ENCODE results near the gene HIVEP3.
A peak's percentile ranks its signal among the peaks of the same experiment; 100 is the strongest.

Gene HIVEP3

DNA sequence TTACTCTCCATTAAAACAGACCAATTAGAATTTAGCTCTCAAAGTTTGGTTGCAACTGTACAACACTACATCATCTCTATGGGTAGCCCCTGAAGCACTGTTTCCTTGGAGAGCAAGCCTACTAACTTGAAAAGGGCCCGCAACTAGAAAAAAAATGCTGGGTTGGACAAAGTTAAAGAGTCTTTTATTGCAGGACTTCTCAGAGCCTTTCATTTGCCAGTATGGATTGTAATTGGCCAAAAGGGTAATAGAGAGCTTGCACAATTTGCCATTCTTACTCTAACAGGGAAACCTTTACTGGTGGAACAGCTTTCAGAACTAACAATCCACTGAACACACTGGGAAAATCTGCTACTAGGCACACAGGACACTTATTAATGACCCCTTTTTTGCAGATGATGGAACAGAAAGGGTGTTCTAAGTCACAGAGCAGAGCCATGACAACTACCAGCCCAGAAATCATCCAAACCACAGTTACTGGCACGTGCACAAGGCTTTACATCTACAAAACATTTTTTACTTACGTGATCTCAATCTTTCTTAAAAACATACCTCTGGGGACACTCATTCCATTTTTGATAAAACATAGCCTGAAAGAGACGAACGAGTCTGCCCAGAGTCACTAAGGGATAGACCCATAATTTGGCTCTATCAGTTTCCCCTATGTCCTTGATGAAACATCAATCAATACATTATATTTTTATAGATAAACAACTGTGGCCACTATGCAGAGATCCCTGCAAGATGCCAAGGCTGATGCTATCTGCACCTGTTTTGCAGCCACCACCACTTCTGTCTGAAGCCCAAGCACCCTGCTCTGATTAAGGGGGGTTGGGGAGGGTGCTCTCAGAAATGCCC lies 257.9 kb downstream of the HIVEP3 start:
- DNase-seq: no peak

DNA sequence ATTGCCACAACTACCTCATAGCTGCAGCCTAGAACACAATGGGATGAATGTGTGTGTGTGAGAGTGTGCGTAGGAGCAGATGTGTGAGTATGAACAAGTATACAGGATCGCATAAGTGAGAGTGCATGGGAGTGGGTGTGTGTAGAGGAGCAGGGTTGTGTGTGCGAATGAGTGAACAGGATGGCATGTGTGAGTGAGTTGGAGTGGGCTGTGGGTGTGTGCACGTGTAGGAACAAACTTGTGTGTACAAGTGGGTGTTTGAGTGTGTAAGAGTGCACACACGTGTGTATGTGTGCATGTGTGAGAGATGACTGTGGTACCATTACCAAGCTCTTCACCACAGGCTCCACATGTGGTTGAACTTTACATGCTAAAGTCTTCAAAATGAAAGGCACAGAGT lies 258.8 kb downstream of the HIVEP3 start:
- DNase-seq: no peak

DNA sequence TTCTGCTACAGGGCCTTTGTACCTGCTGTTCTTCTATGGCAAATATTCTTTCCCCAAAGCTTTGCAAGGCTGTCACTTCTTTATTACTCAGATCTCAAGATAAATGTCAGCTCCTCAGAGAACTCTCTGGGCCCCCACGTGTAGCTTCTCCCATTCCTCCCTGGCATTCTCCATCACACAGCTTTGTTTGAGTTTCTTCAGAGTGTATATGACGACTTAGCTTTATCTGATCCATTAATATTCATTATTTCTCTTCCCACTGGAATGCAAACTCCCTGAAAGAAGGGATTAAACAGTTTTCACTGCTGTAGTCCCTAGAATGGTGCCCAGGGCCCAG lies 259.6 kb downstream of the HIVEP3 start:
- no peak for DNase-seq

DNA sequence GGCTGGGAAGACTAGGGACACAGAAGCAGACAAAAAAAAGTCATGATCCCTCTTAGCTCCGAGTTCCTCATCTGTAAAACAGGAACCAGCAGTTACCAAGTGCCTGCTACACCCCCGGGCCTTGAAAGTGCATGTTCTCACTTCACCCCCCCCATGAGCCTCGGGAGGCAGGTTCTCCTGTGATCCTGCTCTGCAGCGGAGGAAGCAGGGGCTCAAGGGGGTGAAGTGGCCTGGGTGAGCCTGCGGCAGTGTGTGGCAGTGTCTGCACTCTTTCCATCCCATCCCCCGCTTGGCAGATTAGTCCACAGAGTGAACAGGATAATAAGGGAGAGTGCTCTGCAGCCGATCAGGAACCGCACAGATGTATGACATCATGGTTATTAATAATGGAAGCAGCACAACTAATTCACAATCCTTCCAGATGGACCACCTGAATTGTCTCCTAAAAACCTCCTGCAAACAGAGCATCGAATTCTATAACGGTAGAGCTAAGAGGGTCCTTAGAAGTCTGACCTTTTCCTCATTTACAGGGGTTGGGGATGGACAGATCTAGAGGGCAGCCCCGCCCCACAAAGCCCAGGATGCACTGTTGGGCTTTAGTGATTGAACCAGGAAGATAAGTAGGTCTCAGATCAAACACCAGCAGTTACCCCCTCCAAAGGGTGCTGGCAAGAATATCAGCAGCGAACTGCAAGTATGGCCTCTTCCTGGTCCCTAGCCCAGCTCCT lies 260.1 kb downstream of the HIVEP3 start:
- DNase-seq: peak; percentile 36

DNA sequence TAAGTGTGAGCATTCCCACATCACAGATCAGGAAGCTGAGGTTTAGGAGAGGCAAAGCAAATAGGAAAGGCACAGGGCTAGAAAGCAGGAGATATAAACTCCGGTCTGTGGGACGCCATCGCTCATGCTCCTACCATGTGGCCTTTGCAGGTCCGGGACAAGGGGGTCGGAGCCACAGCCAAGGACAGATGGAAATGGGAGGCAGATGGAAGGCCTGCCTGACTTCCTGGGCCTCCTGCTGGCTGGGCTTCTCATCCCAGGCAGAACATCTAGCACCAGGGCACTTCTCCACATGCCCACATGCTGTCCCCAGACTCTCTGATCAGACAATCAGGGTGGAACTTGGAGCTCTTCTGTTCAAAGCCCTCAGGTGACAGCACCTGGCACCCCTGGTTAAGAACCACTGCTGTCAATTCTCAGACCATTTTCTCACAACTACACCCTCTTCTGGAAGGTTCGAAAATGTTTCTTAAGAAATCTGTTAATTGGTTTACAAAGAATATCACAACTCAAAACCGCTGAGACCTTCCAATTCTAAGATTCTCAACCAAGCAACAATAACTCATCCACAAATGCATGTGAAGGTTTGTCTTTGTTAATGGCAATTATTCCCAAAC lies 260.9 kb downstream of the HIVEP3 start:
- DNase-seq: peak; percentile 13

DNA sequence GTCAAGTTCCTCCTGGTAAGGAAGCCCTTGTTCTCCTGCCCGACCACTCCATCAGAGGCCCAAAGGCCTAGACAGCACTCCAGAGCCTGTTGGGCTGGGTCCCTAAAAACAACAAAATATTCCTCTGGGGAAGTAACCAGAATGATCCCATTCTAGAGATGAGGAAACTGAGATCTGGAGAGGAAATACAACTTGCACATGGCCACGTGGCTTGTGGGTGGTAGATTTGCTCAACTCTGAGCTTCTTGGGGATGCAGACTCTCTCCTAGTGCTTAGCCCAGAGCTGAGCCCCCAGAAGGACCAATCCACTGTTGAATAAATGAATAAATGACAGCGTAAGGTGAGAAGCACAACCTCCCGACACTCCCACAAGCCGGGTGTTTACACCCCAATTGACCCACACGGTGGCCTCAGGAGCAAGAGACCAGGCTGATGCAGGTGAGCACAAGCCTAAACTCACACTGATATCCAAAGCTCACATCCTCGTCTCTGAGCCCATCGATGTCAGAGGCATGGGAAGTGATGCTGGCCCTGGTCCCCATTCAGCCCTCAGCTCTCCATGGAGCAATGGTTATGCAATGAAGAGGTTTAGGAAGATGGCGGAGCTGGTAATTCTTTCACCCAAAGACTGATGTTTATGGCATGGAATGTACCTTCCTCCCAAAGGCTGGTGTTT lies 261.8 kb downstream of the HIVEP3 start:
- DNase-seq: no peak

DNA sequence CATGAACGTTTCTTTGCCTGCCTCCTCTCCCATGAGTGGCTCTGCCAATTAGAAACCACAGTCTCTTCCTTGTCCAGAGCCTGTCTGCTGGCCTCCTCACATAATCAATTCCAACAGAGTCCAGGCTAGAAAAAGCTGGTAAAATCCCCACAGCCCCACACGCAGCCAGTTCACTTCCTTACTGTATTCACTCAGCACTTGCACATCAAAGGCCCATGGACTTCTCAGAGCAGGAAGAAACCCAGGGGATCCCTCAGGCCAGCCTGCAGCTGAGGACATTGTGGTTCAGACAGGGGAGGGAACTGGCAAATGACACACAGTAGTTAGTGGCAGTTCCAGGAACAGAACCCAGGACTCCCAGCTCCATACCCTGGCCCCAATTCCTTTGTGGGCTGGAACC lies 262.7 kb downstream of the HIVEP3 start:
- no peak for DNase-seq

DNA sequence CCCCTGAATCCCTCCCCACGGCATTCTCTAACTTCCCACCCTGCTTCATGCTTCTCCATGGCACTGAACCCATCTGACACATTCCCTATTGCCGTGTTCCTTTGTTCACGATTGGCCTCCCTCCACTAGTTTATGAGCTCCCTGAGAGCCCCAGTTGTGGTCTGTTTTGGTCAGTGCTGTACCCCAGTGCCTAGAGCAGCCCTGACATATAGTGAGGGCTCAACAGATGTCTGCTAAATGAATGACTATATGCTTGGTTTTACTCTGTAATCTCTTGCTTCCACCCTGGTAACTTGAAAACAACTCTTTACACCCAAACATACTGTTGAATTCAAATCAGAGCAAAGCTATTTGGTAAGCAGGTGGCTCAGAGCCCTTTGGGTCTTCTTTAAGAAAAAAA lies 263.1 kb downstream of the HIVEP3 start:
- no peak for DNase-seq

DNA sequence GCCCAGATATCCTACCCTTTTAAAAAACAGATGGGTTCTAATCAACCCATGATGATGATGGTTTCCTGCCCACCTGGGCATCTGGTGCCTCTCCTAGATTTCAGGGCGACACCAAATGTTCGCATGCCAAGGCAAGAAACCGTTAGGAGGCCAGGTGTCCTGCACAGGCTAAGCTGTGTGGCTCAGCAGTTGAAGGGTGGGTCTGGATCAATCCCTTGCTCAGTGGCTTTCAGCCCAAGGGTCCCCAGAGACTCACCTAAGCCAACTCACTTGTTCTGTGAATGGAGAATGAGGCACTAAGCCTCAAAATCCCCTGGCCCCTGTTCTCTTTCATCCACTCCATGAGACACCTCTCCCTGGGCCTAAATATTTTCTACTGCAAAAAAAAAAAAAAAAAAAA lies 265.1 kb downstream of the HIVEP3 start:
- DNase-seq: peak; percentile 4

DNA sequence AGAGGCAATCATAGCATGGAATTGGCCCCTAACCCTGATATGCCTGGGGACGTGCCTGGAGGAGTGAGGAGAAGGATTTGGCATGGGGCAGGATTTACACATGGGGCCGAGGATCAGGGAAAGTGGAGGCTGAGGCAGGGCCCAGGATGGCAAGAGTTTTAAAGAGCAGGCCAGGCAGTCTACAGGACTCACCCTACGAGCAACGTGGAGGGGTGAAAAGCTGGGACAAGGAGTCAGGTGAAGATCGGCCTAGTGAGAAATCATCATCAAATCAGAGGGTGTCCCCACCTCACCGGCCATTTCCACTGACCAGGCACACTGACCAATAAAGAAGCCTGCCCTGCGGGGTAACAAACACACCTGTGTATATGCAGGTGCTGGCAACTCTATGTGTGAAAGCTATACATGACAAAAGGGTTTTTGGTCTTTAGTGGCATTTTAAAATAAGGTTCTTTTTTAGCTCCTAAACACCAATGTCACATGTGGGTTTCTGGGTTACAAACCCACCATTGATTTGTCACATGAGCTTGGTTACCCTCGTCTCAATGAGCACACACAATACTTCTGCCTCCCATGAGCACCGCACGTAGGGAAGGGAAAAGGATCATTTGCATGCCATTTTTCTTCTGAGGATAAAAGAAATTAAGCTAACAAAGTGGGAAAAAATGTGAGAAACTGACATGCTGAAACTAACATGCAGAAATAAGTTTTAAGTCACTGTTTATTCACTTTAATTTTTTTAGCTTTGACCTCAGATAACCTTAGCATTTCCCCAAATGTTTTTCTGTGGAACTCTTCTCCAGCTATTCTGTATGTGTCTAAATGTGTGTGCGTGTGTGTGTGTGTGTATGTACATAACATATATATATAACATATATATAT lies 266.1 kb downstream of the HIVEP3 start:
- peak; percentile 5 for DNase-seq

DNA sequence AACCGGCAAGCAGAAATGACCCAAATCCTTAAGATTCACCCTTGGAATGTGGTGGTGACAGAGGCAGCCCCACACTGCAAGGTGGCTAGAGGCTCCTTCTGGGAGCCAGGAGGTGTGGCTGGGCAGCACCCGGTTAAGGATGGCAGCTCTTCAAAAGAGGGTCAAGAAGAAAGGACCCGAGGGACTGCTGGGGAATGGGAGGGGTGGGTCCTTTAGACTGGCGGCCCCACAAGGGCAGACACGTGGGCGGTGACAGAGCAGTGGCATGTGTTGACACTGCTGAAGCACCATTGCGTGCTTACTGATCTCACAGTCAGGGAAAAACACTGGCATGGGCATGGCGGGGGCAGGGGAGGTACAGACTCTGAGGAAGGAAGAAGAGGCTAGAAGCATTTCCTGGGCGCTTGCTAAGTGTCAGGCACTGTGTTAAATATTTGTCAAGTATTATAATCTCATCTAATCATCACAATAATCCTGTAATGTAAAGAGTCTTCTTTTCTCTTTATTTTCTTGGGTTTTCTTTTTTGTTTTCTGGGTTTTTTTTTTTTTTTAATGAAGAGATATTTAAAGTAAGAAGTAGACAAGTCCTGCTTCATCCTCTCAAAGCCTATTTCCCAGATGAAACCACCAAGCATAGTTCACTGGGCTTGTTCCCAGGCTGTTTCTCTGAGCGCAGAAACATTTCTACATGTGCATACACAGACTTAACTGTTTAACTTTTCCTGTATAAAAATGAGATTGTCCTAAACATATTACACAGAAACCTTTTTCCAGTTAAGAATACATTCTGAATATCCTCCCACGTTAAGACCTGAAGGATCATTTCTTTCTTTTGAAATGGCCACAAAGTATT lies 268.5 kb downstream of the HIVEP3 start:
- DNase-seq: peak; percentile 30

DNA sequence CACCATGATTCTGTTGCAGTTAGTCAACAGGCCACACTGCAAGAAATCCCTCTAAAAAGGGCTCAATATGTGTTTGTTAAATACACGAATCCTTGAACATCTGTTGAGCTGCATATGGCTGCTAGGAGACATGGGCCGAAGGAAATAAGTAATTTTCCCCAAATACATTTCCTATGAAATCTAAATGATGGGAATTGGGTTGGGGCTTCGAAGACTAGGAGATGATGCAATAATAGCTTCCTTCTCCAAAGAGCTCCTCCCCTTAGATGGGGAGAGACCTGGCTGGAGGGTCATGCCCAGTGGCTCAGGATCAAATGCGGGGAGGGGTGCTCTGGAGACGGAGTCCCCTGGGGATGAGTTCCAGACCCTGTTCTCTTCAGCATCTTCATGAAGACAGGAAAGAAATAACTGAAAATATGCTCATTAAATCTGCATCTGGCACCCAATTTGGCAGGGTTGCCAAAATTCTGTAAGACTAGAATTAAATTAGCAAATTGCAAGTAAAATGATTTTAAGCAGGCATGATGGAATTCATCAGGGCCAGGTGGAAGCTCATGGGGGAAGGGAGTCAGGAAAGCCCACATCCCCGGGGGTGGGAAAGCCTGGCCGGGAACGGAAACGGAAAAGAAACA lies 269.2 kb downstream of the HIVEP3 start:
- no peak for DNase-seq

DNA sequence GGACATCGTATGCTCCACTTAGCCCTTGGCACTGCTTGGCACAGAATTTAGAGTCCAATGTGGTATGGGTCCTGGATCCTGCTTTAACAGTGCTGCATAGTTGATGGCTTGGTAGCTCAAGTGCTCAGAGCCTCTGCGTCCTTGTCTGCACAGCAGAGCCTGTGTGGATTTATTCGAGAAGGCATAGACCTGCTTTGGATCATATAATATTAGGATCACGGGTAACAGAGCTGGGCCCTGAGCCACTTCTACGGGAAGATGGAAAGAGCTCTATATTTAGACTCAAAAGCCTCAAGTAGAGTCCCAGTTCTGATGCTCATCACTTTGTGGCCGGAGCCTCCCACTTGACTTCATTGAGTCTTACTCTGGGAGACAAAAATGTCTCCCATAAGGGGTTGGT lies 269.9 kb downstream of the HIVEP3 start:
- DNase-seq: peak; percentile 32

DNA sequence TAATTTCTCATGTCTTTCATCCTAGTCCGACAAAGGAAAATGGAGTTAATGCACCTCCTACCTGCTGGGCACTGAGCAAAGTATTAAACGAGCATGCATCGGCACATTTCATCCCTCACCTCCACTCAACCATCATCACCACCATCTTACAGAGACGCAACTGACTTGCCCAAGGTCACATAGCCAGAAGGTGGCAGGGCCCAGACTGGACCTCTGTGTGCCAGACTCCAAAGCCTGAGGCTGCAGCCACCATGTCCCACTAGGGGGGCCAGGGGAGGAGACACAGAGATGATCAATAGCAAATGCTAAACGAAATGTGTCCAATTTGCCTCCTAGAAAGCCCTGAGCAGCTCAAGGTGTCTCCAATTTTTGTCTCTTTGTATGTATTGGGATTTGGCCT lies 270.5 kb downstream of the HIVEP3 start:
- DNase-seq: no peak

DNA sequence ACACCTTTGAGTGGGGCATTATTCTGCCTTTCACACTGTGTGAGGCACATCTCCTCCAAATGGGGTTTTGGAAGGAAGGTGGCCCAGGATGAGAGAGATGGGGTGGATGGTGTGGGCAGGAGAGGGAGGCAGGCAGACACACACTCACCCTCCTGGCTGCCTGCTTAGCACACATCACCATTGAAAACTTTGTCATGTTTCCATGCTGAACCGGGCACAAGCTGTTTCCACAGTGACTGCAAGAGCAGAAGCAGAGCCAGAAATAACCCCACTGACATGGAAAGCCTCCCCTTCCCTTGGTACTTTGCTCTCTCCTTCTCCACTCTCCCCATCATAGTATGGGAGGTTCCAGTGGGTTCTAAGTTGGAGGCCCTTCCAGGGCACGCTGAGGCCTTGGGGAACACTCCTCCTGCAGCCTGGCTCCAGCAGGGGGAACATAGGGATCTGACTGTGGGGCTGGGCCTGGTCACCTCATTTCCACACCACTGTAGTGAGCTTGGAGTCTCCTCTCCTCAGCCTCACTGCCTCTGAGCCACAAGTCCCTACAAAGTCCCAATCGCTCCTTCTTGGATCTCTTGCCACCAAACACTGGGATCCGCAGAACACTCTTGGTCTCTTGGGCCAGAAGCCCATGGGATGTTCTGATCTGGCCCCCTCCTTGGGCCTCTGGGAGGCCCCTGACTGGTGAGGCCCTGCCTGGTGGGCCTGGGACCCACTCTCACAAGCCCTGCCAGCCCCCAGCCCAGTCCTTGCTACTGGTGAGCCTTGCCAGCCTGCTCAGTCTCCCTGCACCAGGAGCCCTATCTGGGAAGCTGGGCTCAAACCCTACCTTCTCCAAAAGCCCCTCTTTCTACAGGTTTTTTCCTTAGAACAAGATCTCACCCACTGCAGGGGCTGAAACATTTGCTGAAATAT lies 271.2 kb downstream of the HIVEP3 start:
- DNase-seq: no peak

DNA sequence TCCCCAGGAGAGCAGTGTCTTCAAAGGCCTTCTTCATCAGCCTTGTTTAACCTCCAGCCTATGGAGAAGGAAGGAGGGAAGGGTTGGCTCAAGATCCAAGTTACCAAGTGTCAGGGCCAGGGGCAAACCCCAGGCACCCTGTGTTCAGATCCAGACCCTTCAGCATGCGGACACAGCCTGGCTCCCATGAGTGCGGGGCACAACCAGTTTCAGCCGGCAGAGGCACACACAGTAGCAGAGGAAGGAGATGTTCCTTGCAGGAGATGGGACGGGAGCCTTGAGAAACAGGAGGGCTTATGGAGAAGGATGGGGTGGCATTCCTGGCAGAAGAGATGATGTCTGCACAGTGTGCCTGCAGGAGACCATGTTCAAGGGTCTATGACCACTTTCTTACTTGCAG lies 272.5 kb downstream of the HIVEP3 start:
- DNase-seq: peak; percentile 7

DNA sequence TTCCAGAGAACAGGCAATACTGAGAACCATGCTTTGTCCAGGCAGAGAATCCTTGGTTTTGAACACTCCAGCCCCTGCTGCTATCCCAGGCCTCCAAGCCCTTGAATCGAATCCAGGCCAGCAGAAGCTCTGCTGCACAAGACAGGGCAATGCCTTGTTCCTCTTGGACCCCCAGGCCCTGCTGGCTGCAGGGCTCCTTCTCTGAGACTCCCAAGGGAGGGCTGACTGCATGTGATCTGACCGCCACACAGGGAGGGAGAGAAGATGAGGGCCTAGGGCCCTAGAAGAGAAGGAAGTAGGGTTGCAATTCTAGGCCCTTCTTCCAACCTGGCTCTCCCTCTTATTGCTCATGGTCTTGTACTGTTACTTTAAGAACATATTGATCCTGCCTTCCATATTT lies 273.7 kb downstream of the HIVEP3 start:
- peak; percentile 7 for DNase-seq

DNA sequence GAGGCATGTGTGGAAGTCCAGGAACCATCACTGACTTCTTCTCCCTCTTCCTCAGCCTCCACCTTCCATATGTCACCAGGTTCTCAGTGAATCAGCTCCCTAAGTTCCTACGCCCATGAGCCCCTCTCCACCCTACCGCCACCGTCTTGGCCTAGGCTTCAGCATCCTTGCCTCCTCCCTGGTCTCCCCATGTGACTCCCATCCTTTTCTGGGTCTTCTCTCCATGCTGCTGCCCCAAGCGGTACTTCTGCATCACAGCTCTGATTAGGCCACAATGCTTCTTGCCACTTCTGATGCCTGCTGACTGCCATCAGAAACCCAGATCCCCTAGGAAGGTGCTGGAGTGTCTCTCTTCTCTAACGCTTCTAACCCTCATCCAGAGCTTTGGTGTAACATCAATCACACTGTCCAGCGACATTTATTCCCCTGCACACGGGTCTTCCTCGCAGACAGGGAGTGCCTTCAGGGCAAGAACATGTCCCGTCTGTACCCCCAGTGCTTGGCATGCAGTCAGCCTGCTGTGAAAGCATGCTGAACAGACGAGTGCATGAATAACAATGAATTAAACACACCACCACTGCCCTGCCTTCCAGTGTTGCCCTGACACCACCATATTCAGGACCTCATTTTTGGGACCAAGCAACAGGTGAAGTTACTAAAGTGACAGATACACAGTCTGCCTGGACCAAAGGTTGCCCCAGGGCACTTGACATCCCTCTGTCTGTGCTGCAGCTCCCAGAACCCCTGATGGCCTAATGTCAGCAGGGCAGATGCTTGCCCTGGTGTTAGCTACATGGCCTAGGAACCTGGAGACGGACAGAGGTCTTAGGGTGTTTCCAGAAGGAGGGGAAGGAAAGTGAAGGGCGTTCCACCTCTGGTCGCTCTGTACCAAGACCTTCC lies 275.6 kb downstream of the HIVEP3 start:
- DNase-seq: no peak

Data from femur (tissue), 1 donor.